ENCODE measurements around the gene MTHFD1L.

MTHFD1L gene

DNA sequence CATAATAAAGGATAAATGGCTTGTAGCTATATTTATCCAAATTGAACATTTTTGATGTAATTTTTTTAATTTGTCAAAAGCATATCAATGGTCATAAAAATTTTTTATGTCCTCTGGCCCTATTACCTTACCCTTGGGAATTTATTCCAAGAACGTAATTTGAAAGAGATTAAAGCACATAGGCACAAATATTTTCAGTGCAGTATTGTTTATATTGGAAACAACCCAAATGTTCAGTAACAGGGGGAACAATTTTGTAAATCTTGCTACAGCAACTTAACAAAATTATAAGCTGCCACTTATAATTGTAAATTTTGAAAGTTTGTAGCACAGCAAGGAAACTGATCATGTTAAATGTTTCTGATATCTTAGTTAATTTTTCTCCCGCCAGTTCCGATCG, 142.4 kb downstream of the MTHFD1L start:
- no peaks in the 10 kb centered on the region for H3K4me1 ChIP-seq (ENCODE audit: control insufficient read depth, insufficient read depth, low read length)
- H3K36me3 ChIP-seq (ENCODE audit: control insufficient read depth, insufficient read depth, low read length): no peaks in the 10 kb centered on the region
- no peaks in the 10 kb centered on the region for H3K9me3 ChIP-seq (ENCODE audit: control insufficient read depth, low read length)
- no peak overlapping the region for H3K27ac ChIP-seq (ENCODE audit: insufficient read depth, low read depth, low read length, poor library complexity, severe bottlenecking)
- H3K4me3 ChIP-seq (ENCODE audit: insufficient read depth, low read depth, low read length): no peak overlapping the region
- no peaks in the 10 kb centered on the region for H3K27me3 ChIP-seq (ENCODE audit: control insufficient read depth, insufficient read depth, low read length, poor library complexity, severe bottlenecking)
- 96 to 100% methylated on average over 1 to 4 of the region's 4 CpGs for WGBS, 2 experiments

DNA sequence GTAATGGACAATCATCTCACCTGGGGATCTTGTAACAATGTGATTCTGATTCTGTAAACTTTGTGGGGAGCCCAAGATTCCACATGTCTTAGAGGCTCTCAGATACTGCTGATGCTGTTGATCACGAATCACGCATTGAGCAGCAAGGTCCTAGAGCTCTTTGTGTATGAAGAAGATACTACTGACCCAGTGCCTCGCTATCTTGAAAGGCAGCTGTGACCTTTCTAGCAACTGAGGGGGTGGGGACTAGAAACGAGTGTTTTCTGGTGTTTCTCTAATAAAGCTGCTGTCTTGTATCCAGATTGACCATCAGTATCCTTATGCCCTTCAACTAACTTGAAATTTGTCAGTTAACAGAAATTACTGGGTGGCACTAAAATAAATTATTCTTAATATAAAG, 142.9 kb downstream of the MTHFD1L start:
- 86% methylated on average over 3 to 4 of the region's 4 CpGs for WGBS, 2 experiments
- Histone ChIP-seq H3K4me1 (ENCODE audit: control insufficient read depth, insufficient read depth, low read length) (no peaks in the 10 kb centered on the region), H3K27me3 (ENCODE audit: control insufficient read depth, insufficient read depth, low read length, poor library complexity, severe bottlenecking) (no peaks in the 10 kb centered on the region), H3K4me3 (ENCODE audit: insufficient read depth, low read depth, low read length) (no peak overlapping the region), H3K9me3 (ENCODE audit: control insufficient read depth, low read length) (no peaks in the 10 kb centered on the region), H3K27ac (ENCODE audit: insufficient read depth, low read depth, low read length, poor library complexity, severe bottlenecking) (no peak overlapping the region), H3K36me3 (ENCODE audit: control insufficient read depth, insufficient read depth, low read length) (no peaks in the 10 kb centered on the region)

DNA sequence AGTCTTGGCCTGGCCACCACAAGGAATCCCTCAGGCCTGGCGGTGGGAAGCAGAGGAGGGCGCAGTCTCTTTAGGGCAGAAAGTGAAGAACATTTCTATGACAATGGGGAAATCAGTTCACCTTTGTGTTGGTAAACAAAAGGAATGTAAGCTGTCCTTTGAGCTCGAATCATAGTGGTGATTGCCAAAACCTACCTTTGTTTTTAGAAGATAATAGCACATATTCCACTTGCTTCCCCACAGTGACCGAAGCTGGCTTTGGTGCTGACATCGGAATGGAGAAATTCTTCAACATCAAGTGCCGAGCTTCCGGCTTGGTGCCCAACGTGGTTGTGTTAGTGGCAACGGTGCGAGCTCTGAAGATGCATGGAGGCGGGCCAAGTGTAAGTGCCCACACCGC, 144.1 kb downstream of the MTHFD1L start:
- Histone ChIP-seq H3K4me3 (ENCODE audit: insufficient read depth, low read depth, low read length) (no peak overlapping the region), H3K4me1 (ENCODE audit: control insufficient read depth, insufficient read depth, low read length) (no peaks in the 10 kb centered on the region), H3K36me3 (ENCODE audit: control insufficient read depth, insufficient read depth, low read length) (no peaks in the 10 kb centered on the region), H3K27ac (ENCODE audit: insufficient read depth, low read depth, low read length, poor library complexity, severe bottlenecking) (no peak overlapping the region), H3K27me3 (ENCODE audit: control insufficient read depth, insufficient read depth, low read length, poor library complexity, severe bottlenecking) (no peaks in the 10 kb centered on the region), H3K9me3 (ENCODE audit: control insufficient read depth, low read length) (no peaks in the 10 kb centered on the region)
- WGBS, 2 experiments: 47 to 53% methylated on average over 11 to 12 of the region's 12 CpGs

DNA sequence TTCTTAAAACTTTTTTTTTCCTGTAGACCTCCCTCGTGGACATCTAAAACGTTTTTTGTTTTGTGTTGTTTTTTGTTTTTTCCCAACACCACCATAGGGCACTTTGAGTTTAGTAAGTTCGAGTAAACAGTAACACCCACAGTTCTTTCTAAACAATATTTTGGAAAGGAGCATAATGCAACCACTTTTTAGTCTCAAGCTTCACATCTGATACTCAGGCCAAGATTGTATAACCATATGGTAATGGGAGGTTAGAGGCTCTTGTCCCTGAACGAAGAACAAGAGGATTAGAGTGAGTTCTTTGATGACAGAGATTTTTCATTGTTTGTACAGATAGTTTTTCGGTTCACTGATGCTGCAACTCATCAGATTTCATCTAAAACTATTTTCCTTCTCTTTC, 144.6 kb downstream of the MTHFD1L start:
- Histone ChIP-seq H3K9me3 (ENCODE audit: control insufficient read depth, low read length) (no peaks in the 10 kb centered on the region), H3K4me1 (ENCODE audit: control insufficient read depth, insufficient read depth, low read length) (no peaks in the 10 kb centered on the region), H3K27me3 (ENCODE audit: control insufficient read depth, insufficient read depth, low read length, poor library complexity, severe bottlenecking) (no peaks in the 10 kb centered on the region), H3K27ac (ENCODE audit: insufficient read depth, low read depth, low read length, poor library complexity, severe bottlenecking) (no peak overlapping the region), H3K36me3 (ENCODE audit: control insufficient read depth, insufficient read depth, low read length) (no peaks in the 10 kb centered on the region), H3K4me3 (ENCODE audit: insufficient read depth, low read depth, low read length) (no peak overlapping the region)
- WGBS, 2 experiments: 81 to 82% methylated on average over 2 to 5 of the region's 5 CpGs

DNA sequence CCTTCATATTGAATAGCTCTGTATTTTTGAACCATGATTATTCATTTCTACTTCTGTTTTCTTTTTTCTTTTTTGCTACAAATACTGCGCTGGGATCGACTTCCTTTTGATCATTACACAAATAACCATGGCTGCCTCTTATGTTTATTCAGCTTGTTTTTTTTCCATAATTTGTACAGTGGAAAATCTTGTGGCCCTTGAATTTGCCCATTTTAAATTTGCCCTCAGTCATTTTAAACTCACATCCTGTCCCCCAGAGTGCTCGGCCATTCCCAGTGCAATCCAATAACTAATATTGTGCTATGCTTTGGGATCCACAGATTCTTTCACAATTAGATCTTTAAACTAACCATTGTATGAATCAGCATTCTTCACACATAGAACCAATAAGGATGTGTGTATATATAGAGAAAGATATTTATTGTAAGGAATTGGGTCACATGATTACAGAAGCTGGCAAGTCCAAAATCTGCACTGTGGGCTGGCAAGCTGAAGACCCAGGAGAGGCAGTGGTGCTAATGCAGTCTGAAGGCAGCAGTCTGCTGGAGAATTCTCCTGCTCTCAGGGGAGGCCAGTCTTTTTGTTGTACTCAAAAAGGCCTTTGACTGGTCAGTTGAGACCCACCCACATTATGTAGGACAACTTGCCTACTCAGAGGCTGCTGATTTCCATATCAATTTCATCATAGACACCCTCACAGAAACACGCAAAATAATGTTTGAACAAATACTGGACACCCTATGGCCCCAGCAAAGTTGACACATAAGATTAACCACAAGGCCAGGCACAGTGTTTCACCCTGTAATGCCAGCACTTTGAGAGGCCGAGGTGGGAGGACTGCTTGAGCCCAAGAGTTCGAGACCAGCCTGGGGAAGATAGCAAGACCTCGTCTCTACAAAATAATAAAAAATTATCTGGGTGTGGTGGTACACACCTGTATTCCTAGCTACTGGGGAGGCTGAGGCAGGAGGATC, 147.1 kb downstream of the MTHFD1L start:
- Histone ChIP-seq H3K9me3 (ENCODE audit: control insufficient read depth, low read length) (no peaks in the 10 kb centered on the region), H3K4me1 (ENCODE audit: control insufficient read depth, insufficient read depth, low read length) (no peaks in the 10 kb centered on the region), H3K27me3 (ENCODE audit: control insufficient read depth, insufficient read depth, low read length, poor library complexity, severe bottlenecking) (no peaks in the 10 kb centered on the region), H3K4me3 (ENCODE audit: insufficient read depth, low read depth, low read length) (no peak overlapping the region), H3K36me3 (ENCODE audit: control insufficient read depth, insufficient read depth, low read length) (no peaks in the 10 kb centered on the region), H3K27ac (ENCODE audit: insufficient read depth, low read depth, low read length, poor library complexity, severe bottlenecking) (no peak overlapping the region)
- WGBS, 2 experiments: 93 to 94% methylated on average over 7 of the region's 7 CpGs

DNA sequence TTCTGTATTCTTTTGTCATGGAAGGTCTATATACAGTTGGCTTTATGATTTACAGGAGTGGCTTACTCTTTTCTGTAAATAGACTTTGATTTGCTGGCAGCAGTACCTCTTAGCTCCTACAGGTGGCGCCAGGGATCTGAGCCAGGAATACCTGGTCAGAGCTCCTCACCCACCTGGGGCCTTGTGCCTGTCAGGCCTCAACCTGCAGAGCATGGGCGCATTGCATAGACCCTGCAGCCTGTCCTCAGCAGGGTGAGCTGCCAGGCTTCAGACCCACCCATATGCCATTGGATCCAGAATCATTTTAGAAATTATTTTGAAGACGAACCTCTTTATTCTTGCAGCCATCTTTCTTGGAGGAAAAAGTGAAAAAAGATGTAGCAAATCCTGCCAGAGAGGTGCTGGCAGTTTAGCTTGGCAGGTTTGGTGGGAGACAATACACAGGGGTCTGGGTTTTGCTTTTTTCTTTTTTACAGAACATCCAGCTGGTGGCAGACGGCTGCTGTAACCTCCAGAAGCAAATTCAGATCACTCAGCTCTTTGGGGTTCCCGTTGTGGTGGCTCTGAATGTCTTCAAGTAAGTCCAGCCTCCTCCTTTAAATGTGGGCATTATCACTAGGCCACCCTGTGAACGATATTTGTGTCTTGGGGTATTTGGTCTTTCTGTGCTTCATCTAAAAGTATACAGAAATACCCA, 149.1 kb downstream of the MTHFD1L start:
- no peaks in the 10 kb centered on the region for H3K4me1 ChIP-seq (ENCODE audit: control insufficient read depth, insufficient read depth, low read length)
- no peaks in the 10 kb centered on the region for H3K27me3 ChIP-seq (ENCODE audit: control insufficient read depth, insufficient read depth, low read length, poor library complexity, severe bottlenecking)
- H3K27ac ChIP-seq (ENCODE audit: insufficient read depth, low read depth, low read length, poor library complexity, severe bottlenecking): no peak overlapping the region
- H3K4me3 ChIP-seq (ENCODE audit: insufficient read depth, low read depth, low read length): no peak overlapping the region
- WGBS, 2 experiments: 69 to 71% methylated on average over 5 to 6 of the region's 6 CpGs
- H3K36me3 ChIP-seq (ENCODE audit: control insufficient read depth, insufficient read depth, low read length): no peaks in the 10 kb centered on the region
- no peaks in the 10 kb centered on the region for H3K9me3 ChIP-seq (ENCODE audit: control insufficient read depth, low read length)

DNA sequence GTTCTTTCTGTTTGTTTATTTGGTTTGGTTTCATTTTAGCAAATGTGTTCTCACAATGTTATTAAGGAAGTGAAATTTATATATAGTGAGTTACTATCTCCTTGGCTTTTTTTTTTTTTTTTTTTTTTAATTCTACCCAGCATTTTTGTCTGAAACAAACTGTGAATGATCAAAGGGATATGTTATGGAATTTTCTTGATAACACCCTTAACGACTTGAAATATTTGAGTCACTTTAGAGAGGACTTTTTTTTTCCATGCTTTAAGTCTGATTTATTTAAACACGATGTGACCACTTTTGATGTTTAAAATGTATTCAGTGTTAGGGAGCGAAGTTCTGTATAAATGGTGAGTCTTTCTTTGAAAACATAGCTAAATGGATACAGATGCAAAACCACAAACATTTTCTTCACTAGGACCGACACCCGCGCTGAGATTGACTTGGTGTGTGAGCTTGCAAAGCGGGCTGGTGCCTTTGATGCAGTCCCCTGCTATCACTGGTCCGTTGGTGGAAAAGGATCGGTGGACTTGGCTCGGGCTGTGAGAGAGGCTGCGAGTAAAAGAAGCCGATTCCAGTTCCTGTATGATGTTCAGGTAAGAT, 149.7 kb downstream of the MTHFD1L start:
- H3K27ac ChIP-seq (ENCODE audit: insufficient read depth, low read depth, low read length, poor library complexity, severe bottlenecking): no peak overlapping the region
- no peaks in the 10 kb centered on the region for H3K27me3 ChIP-seq (ENCODE audit: control insufficient read depth, insufficient read depth, low read length, poor library complexity, severe bottlenecking)
- no peak overlapping the region for H3K4me3 ChIP-seq (ENCODE audit: insufficient read depth, low read depth, low read length)
- no peaks in the 10 kb centered on the region for H3K36me3 ChIP-seq (ENCODE audit: control insufficient read depth, insufficient read depth, low read length)
- H3K9me3 ChIP-seq (ENCODE audit: control insufficient read depth, low read length): no peaks in the 10 kb centered on the region
- WGBS, 2 experiments: 95 to 96% methylated on average over 12 of the region's 12 CpGs
- no peaks in the 10 kb centered on the region for H3K4me1 ChIP-seq (ENCODE audit: control insufficient read depth, insufficient read depth, low read length)

DNA sequence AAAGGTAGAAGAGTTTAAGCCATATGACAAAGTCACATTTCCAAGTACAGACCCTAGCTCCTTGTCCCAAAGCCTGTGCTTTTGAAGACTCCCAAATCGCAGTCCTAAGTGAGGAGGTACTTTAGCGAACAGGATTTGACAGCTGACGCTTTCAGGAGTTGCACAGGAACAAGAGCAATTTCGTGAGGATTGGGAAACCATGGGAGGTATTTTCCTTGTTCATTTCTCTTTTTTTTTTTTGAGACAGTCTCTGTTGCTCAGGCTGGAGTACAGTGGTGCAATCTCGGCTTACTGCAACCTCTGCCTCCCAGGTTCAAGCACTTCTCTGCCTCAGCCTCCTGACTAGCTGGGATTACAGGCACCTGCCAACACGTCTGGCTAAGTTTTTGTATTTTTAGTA, 150.6 kb downstream of the MTHFD1L start:
- no peak overlapping the region for H3K4me3 ChIP-seq (ENCODE audit: insufficient read depth, low read depth, low read length)
- H3K4me1 ChIP-seq (ENCODE audit: control insufficient read depth, insufficient read depth, low read length): no peaks in the 10 kb centered on the region
- WGBS, 2 experiments: 91 to 92% methylated on average over 6 of the region's 6 CpGs
- no peaks in the 10 kb centered on the region for H3K27me3 ChIP-seq (ENCODE audit: control insufficient read depth, insufficient read depth, low read length, poor library complexity, severe bottlenecking)
- no peaks in the 10 kb centered on the region for H3K36me3 ChIP-seq (ENCODE audit: control insufficient read depth, insufficient read depth, low read length)
- no peaks in the 10 kb centered on the region for H3K9me3 ChIP-seq (ENCODE audit: control insufficient read depth, low read length)
- H3K27ac ChIP-seq (ENCODE audit: insufficient read depth, low read depth, low read length, poor library complexity, severe bottlenecking): no peak overlapping the region

DNA sequence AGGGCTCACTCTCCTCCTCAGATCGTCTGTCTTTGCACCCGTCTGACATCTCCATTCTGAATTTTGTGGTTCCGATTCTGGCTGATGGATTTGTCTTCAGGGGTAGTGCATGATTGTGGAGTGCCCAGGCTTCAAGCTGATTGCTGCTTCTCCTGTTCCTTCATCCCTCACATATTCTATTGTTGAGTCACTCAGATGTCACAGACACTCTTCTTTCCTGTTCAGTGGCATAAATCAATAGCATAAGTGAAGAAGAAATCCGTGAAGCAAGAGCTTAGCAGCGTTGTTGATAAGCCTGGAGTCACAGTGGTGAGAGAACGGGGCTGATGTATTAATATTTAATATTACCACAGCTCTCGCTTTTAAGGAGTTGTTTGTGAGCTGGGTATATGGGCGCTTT, 152.5 kb downstream of the MTHFD1L start:
- 81 to 98% methylated on average over 4 to 8 of the region's 8 CpGs for WGBS, 2 experiments
- Histone ChIP-seq H3K27ac (ENCODE audit: insufficient read depth, low read depth, low read length, poor library complexity, severe bottlenecking) (no peak overlapping the region), H3K27me3 (ENCODE audit: control insufficient read depth, insufficient read depth, low read length, poor library complexity, severe bottlenecking) (no peaks in the 10 kb centered on the region), H3K36me3 (ENCODE audit: control insufficient read depth, insufficient read depth, low read length) (no peaks in the 10 kb centered on the region), H3K4me3 (ENCODE audit: insufficient read depth, low read depth, low read length) (no peak overlapping the region), H3K9me3 (ENCODE audit: control insufficient read depth, low read length) (no peaks in the 10 kb centered on the region), H3K4me1 (ENCODE audit: control insufficient read depth, insufficient read depth, low read length) (peaks cover 4% of the 10 kb centered on the region)

Measured in ectodermal cell (in vitro differentiated cells).